HT-29 (cell line): ENCODE measurements around the gene DYRK3. TPM values are rescaled to one million over a fixed set of nuclear protein-coding genes. Genes with fewer than 3 reads are reported as not detected.

ENCODE experiments used
- total RNA-seq: library from RNA; depleted of rRNA; stranded (reverse); fragments of >200 nt; shearing (Covaris generic); gene quantifications from 2 replicates; pipeline ENCODE4 v1.2.3, GENCODE V29; 2014; rRNA removed

DYRK3 gene
- total RNA-seq, 1 experiment from 2014 or later, result 0.36 TPM

Other genes starting within 250 kb of the DYRK3 start
- gene IKBKE, start 165.1 kb upstream of the DYRK3 start, total RNA-seq, result 11.7 and 12.0 TPM in 2 replicates
- 7.9 and 8.8 TPM in 2 replicates for gene RASSF5, start 128.0 kb upstream of the DYRK3 start, total RNA-seq
- gene EIF2D, start 23.1 kb upstream of the DYRK3 start, total RNA-seq, result 46.0 and 47.4 TPM in 2 replicates
- gene MAPKAPK2, start 49.4 kb downstream of the DYRK3 start, total RNA-seq, result 41.9 and 50.4 TPM in 2 replicates
- gene IL19, start 135.2 kb downstream of the DYRK3 start, total RNA-seq, result not detected in 2 replicates
- gene IL10, start 137.0 kb downstream of the DYRK3 start, total RNA-seq, result not detected in 2 replicates
- not detected in 2 replicates for gene IL20, start 230.1 kb downstream of the DYRK3 start, total RNA-seq